ENCODE measurements around the gene SMIM36.
"Not testable (repeated sequence)": the region's sequence is repeated elsewhere in the genome, so short reads cannot be mapped to it uniquely, and the experiment has no call there.

The SMIM36 gene

DNA sequence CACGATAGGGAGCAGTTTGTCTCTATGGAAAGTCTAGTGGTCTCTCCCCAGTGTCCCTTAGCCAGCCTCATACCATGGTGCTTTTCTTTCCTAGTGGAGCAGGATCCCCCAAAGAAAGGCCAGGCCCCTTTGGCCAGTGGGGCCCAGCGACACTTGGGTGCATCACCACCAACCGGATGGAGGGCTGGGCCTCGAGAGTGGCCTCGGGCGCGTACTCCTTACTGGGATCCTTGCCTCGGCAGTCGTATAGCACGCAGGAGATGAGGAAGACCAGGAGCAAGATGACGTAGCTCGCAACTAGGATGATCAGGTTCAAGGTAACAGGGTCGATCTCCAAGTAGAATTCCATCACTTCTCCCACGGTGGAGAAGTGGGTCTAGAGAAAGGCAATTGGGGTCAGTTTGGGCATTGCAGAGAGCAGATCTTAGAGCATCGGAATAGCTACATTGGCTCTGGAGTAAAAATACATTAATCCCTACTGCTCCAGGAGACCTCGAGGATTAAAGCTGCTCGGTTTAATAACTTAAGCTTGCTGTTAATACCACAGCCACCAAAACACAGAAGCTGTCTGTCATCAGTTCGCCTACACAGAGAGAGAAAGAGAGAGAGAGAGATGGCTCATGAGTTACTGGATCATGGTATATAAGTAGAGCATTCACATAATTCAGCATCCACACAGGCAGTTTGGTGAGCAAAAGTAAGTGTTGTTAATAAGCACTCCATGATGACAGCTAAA, at the start of gene SMIM36:
Gene SMIM36, minus strand, starts transcription at position 467 of the 736 bp plus-strand sequence.
- DNase-seq, result no peak
- in situ Hi-C loops (cut with HindIII; ENCODE audit: low pct_ligation_motif_present, low pct_unique_long_range_greater_than_20kb, low sequenced_read_pairs), result no loop called here

DNA sequence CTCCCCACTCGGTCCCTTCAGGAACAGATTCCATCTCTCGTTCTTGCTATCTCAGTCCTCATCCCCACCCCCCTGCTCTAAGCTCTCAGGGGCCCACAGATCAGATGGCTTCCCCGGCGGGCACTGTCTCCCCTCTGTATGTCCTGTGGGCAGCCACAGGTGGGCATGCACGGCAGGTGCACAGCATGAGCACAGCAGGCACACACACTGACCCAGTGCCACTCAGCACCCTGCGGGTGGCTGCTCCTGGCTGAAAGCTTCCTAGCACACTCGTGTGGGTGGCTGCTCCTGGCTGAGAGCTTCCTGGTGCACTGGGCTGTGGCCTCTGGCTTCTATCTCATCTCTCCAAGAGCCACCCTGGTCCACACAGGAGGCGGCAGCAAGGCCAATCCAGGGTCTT, 44.5 kb upstream of the SMIM36 start:
- in situ Hi-C loops (cut with HindIII; ENCODE audit: low pct_ligation_motif_present, low pct_unique_long_range_greater_than_20kb, low sequenced_read_pairs), result no loop called here
- no peak for DNase-seq

DNA sequence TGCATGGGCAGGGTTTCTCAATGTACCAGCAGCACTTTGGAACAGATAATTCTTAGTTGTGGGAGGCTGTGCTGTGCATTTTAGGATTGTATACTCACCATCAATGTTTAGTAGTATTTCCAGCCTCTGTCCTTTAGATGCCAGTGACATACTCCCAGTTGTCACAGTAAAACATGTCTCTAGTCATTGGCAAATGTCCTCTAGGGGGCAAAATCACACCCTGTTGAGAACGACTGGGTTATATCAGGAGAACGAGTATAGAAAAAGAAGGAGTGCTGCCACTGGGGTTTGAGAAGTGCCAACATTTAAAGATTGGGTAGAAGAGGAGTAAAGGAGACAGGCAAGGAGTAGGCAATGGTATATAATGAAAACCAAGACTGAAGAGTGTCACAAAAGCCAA, 37.9 kb upstream of the SMIM36 start:
- in situ Hi-C loops (cut with HindIII; ENCODE audit: low pct_ligation_motif_present, low pct_unique_long_range_greater_than_20kb, low sequenced_read_pairs), result no loop called here
- no peak for DNase-seq

DNA sequence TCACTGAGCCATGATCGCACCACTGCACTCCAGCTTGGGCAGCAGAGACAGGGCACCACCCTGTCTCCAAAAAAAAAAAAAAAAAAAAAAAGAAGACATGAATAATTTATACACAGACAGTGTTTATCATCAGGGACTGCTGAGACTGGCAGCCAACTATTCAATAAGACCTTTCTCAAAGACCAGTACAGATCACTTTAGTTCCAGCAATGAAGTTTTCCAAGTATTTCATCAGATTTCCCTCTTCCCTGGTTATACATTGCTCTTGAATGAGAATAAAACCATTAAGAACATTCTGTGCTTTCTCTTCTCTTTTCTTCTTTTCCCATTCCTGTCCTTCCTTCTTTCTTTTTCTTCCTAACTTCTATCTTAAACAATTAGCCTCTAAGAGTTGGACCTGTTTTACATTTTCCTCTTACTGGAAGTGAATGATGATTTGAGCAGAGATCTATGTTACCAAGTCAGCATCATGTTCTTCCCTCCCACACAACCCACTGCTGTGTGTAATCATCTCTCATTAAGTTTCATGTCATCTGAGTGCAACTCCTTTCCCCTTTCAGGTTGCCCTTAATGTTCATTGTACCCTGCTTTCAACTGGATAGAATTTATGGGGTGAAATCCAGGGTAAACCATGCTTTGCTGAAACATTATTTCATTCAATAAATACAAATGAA, 35.9 kb upstream of the SMIM36 start:
- in situ Hi-C loops (cut with HindIII; ENCODE audit: low pct_ligation_motif_present, low pct_unique_long_range_greater_than_20kb, low sequenced_read_pairs), result no loop called here

DNA sequence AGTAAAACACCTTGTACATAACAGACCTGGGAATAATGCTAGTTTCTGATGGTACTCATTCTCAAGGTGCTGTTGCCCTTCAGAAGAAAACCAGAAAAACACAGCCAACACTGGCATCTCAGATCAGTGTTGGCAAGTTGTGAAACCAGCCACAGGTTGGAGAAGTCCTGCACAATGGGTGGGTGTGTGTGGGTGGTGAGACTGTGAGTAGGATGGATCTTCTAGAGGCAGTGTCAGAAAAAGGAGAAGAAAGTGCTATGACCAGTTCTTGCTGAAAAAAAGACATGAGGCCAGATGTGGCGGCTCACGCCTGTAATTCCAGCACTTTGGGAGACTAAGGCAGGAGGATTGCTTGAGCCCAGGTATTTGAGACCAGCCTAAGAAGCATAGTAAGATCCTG, 35.2 kb upstream of the SMIM36 start:
- in situ Hi-C loops (cut with HindIII; ENCODE audit: low pct_ligation_motif_present, low pct_unique_long_range_greater_than_20kb, low sequenced_read_pairs), result no loop called here
- no peak for DNase-seq

More for the DNA sequence above, 35.9 kb upstream of the SMIM36 start:
- no peak for DNase-seq

DNA sequence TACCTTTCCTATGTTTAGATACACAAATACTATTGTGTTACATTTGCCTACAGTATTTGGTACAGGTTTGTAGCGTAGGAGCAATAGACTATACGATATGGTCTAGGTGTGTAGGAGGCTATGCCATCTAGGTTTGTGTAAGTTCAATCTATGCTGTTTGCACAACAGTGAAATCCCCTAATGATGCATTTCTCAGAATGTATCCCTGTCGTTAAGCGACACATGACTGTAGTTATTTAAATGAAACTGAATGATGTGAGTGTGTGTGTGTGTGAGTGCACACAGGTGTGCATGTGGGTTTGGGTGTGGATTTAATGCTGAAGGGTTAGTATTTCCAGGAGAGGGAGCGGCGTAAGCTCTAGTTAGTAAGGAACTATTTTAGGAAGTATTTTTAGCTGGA, 34.6 kb upstream of the SMIM36 start:
- DNase-seq, result no peak
- in situ Hi-C loops (cut with HindIII; ENCODE audit: low pct_ligation_motif_present, low pct_unique_long_range_greater_than_20kb, low sequenced_read_pairs), result no loop called here

DNA sequence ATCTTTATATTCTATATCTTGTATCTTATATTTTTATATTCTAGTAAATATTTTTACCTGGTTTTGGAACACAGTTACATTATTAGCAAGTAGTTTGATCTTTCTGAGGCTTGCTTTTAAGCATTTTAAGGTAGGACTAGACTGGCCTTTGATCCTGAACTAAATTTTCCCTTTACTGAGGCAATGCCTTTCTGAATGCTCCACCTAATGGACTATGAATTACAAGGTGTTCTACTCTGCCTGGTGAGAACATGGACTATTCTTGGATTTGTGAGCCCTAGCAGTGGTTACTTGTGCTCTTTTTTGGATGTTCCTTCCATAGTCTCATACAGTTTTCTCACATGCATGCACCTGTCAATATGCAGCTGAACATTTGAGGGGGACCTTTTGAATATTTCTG, 32.5 kb upstream of the SMIM36 start:
- in situ Hi-C loops (cut with HindIII; ENCODE audit: low pct_ligation_motif_present, low pct_unique_long_range_greater_than_20kb, low sequenced_read_pairs), result no loop called here
- no peak for DNase-seq

DNA sequence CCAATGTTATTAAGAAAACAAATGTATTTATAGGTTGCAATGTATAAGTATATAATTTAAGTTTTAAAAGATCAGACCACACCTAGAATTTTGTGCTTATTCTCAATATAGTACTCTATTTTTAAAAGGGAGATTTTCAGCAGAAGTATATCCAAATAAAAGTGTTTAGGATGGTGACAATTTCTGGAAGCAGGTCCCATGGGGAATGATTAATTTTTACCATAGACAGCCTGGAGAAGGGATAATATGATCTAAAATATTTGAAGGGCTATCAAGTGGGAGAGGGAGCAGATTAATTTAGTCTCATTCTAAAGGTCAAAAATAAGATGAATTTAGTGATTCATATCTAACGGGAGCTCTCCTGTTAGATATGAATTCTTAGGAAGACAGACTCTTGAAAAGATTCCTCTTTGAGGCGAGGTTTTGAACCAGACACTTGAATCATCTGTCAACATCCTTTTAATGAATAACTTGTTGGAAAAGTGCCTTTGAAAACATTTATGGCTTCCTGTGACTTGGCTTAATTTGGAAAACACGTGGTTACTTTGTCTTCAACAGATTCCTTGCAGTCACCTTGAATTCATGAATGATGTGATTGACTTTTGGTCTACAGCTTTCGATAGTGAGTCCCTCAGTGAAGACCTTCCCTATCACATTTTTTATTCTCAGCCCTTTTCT, 29.3 kb upstream of the SMIM36 start:
- peak; percentile 49 for DNase-seq
- in situ Hi-C loops (cut with HindIII; ENCODE audit: low pct_ligation_motif_present, low pct_unique_long_range_greater_than_20kb, low sequenced_read_pairs), result no loop called here

DNA sequence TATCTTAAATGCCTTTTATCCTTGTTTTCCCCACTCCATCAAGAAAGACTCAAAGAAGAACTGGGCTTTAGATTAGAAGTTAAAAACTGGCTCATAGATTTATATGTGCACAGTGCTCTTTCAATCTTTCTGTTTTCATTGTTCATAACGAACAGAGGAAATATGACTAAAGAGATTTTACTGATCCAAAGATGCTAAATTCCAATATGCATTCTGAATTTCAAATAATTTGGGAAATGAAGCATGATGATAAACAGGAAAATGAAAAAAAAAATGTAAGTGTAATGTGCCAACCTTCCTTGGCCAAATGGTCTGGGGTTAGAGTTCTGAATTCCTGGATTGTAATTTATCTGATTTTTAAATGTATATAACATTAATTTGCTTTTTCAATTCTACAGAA, 25.0 kb upstream of the SMIM36 start:
- in situ Hi-C loops (cut with HindIII; ENCODE audit: low pct_ligation_motif_present, low pct_unique_long_range_greater_than_20kb, low sequenced_read_pairs), result no loop called here
- DNase-seq, result no peak

DNA sequence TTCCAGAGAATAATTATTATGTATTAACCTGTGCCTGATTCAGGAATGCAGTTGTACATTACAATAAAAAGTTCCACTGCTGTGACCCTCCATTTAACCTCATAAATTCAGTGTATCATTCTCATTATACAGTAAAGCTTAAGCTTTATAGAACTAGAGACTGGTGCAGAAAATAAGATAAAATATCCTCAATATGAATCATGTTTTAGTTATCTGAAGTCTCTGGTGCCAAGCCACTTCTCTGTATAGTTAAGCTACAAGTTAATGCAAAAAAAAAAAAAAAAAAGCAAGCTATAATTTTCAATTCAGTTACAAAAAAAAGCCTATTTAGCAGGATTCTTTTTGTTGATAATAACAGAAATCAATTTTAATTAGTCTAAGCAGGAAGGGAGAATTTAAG, 22.4 kb upstream of the SMIM36 start:
- in situ Hi-C loops (cut with HindIII; ENCODE audit: low pct_ligation_motif_present, low pct_unique_long_range_greater_than_20kb, low sequenced_read_pairs), result no loop called here
- DNase-seq, result no peak

DNA sequence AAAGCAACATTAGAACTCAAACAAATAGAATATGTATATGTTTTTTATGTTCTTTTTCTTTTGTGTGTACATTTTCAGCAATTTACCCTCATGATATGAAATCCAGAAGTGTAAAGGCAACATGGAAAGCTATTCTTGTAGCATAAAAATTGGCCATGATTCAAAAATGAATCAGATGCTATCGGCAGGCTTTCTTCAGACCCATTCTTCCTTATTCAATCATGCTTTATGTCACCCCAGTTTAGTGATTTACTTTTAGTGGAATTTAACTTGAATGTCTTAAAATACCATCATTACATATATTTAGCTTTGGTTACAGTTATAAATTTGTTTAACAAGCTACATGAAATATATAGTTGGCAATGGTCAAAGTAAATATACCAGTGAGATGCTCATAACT, 21.4 kb upstream of the SMIM36 start:
- DNase-seq, result no peak
- in situ Hi-C loops (cut with HindIII; ENCODE audit: low pct_ligation_motif_present, low pct_unique_long_range_greater_than_20kb, low sequenced_read_pairs), result no loop called here

DNA sequence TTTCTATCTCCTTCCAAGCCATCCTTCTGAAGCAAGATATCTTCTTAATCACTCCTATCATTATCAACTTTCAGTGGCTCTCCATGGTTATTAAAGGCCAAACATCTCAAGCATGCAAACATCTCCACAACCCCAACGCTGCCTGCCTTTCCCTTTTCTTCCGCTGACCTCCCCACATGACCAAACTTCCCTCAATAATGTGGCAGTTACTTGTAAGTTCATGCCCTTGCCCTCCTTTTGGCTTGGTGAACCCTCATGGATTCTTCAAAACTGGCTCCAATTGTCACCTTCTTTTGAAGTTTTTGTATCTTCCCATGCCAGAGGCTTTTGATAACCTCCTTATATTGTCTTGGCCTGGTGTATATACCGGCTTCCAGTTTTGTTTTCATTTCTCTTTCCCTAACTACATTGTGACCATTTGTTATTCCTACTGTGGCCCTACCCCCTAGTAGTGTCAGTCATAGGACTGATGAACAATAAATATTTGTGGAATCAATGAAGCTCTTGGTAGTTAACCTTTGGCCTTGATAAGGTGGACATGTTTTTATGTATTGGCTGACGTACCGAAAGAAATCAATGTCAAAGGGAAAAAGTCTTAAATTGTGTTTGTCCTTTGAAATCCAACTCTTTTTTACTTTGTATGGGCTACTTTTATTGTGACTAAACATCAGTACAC, 19.9 kb upstream of the SMIM36 start:
- DNase-seq, result no peak
- in situ Hi-C loops (cut with HindIII; ENCODE audit: low pct_ligation_motif_present, low pct_unique_long_range_greater_than_20kb, low sequenced_read_pairs), result no loop called here

DNA sequence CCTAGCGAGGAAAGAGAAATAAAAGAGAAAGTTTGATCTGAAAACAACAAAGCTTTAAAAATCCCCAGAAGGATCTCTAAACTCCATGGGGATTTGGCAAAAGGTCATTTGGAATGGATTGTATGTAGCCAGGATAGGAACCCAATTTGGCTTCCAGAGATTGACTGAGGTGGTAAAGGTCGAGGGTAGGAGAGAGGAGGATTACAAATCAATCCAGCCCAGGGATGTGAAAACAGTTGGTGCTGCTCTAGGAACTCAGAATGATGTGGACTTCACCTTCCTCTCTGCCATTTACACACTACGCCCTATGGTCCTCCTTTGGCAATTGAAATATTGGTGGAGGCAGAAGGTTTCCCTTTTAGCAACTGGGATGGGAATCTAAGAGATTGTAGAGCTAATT, 18.8 kb upstream of the SMIM36 start:
- DNase-seq, result no peak
- in situ Hi-C loops (cut with HindIII; ENCODE audit: low pct_ligation_motif_present, low pct_unique_long_range_greater_than_20kb, low sequenced_read_pairs), result no loop called here

DNA sequence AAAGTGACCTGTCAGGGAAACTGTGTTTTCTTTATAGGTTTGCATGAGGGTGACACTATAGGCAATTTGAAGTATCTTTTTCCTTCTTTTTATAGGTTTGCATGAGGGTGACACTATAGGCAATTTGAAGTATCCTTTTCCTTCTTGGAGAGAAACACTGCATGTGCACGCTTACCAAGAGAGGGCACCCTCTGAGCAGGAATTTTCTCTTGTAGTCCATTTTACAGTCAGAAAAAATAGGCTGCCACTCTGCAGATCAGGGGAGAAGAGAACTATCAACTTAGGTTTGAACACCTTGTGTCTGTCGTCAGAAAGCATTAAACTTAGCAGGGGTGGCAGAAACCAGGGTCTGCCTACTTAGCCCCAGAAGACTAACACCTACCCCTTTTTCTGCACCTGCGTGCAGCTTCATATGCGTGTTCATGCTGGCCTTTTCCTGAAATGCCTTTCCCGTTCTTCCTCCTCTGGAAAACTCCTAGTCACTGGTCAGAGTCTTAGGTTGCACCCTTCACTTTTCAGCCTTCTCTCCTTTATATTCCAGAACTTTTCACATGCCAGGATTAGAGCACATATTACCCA, 16.4 kb upstream of the SMIM36 start:
- in situ Hi-C loops (cut with HindIII; ENCODE audit: low pct_ligation_motif_present, low pct_unique_long_range_greater_than_20kb, low sequenced_read_pairs), result no loop called here
- peak; percentile 46 for DNase-seq

DNA sequence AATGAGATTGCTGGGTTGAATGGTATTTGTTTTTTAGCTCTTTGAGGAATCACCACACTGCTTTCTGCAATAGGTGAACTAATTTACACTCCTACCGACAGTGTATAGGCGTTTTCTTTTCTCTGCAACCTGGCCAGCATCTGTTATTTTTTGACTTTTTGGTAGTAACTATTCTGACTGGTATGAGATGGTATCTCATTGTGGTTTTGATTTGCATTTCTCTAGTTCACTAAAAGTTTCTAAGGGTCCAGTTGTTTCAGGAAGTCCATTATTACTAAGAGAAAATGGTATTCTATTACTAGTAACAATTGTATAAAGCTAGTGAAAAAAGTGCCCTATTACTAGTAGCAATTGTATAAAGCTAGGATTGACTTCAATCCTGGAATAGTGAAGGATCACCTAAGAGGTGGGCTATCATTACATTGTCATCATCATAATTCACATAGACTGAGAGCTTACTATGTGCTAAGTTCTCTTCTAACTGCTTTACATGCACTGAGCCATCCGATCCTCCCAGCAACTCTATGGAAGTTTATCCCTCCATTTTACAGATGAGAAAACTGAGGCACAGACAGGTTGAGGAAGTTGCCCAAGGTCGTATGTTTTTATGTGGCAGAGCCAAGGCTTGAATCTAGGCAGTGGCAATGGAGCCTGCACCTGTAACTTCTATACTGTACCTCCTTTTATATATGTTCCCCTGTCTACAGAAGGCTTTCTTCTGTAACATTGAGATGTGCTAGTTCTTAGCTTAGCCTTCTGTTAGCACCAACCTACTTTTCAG, 13.4 kb upstream of the SMIM36 start:
- in situ Hi-C loops (cut with HindIII; ENCODE audit: low pct_ligation_motif_present, low pct_unique_long_range_greater_than_20kb, low sequenced_read_pairs), result no loop called here

DNA sequence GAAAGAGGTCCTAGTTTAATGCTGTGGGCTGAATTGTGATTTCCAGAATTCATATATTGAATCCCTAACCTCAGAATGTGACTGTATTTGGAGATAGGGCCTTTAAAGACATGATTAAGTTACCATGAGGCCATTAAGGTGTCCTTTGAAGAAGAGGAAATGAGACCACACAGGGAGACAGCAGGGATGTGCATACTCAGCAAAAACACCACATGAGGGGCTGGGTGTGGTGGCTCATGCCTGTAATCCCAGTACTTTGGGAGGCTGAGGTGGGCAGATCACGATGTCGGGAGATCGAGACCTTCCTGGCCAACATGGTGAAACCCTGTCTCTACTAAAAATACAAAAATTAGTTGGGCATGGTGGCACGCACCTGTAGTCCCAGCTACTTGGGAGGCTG, 11.8 kb upstream of the SMIM36 start:
- DNase-seq; in situ Hi-C loops (cut with HindIII; ENCODE audit: low pct_ligation_motif_present, low pct_unique_long_range_greater_than_20kb, low sequenced_read_pairs): not testable (repeated sequence)

More for the DNA sequence above, 13.4 kb upstream of the SMIM36 start:
- no peak for DNase-seq

DNA sequence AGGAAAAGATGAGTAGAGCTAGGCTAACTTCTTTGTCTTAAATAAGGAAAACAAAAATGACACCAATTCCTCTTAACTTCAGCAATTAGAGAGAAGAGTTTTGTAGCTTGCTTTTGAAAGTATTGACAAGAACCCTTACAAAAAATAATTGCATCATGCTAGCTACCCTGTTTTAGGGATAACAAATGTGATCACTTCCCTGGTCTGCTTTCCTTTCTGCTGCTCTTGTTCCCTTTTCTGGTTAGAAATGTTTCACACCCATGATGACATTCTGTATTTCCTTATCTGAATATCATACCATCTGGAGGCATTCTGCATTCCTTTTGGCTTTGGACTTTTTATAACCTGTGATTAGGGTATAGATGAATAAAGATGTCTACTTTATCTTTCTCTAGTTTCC, 9.9 kb upstream of the SMIM36 start:
- no peak for DNase-seq
- in situ Hi-C loops (cut with HindIII; ENCODE audit: low pct_ligation_motif_present, low pct_unique_long_range_greater_than_20kb, low sequenced_read_pairs), result no loop called here

DNA sequence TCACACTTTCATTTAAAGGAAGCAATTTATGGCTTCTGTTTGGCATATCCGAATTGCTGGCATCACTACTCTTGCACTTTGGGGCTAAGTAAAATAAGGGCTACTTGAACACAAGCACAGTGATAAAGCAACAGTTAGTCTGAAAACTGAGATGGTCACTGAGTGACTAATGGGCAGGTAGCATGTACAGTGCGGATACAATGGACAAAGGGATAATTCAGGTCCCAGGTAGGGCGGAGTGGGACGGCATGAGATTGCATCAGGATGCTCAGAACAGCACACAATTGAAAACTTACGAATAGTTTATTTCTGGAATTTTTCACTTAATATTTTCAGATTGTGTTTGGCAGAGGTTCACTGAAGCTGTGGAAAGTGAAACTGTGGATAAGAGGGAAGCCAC, 9.2 kb upstream of the SMIM36 start:
- DNase-seq, result no peak
- in situ Hi-C loops (cut with HindIII; ENCODE audit: low pct_ligation_motif_present, low pct_unique_long_range_greater_than_20kb, low sequenced_read_pairs), result no loop called here
